IMR-90 (cell line): Measurements from ENCODE around the gene COTL1. TPM values are rescaled to one million over a fixed set of nuclear protein-coding genes. Genes with fewer than 3 reads are reported as not detected.

Source experiments
- ATAC-seq: fragments of 200-7000 bp; cut with Tn5 transposase; 2 replicates; pipeline ENCODE4 v1.9.1; 2020; ENCODE audit warnings: low read depth, mild to moderate bottlenecking, moderate library complexity
- BruUV-seq: library from RNA; stranded (reverse); fragments of 400-500 nt; replicated peaks from 2 replicates; lab custom pipeline; 2021; lab: Mats Ljungman, UMichigan
- CTCF ChIA-PET: fragments of 300-600 bp; formaldehyde crosslinking; extraction: SDS; loops from one replicate; lab custom pipeline; 2021; ENCODE audit warnings: antibody characterized with exemption; lab: Yijun Ruan, JAX
- POLR2A ChIA-PET: fragments of 300-600 bp; sonication (Branson Sonifier 250); formaldehyde crosslinking; loops from one replicate; lab custom pipeline; 2022; ENCODE audit warnings: antibody characterized with exemption; ENCODE audit not compliant: unreplicated experiment; lab: Charles Lee
- DNase-seq: peaks from one replicate; pipeline ENCODE4 v3.0.0; 2013
- H2AFZ ChIP-seq: replicated peaks from 2 replicates; pipeline ENCODE3; 2013; ENCODE audit warnings: low read length, mild to moderate bottlenecking; ENCODE audit not compliant: poor library complexity
- H2AK5ac ChIP-seq: 2 replicates; pipeline ENCODE4 v1.6.1; 2013; ENCODE audit warnings: low read depth, low read length, inconsistent platforms
- H2AK9ac ChIP-seq: replicated peaks from 2 replicates; pipeline ENCODE3; 2013; ENCODE audit warnings: mild to moderate bottlenecking, low read depth, low read length, moderate library complexity; ENCODE audit not compliant: poor library complexity
- H2BK120ac ChIP-seq: 2 replicates; pipeline ENCODE4 v1.6.1; 2013; ENCODE audit warnings: low read depth, low read length, inconsistent platforms
- H2BK15ac ChIP-seq: 3 replicates; pipeline ENCODE4 v1.6.1; 2013; ENCODE audit warnings: low read depth, low read length, inconsistent platforms
- H2BK20ac ChIP-seq: 2 replicates; pipeline ENCODE4 v1.6.1; 2013; ENCODE audit warnings: low read depth, mild to moderate bottlenecking, inconsistent platforms, low read length, moderate library complexity
- H2BK5ac ChIP-seq: 2 replicates; pipeline ENCODE4 v1.6.1; 2013; ENCODE audit warnings: mild to moderate bottlenecking, low read depth, low read length, inconsistent platforms; ENCODE audit not compliant: poor library complexity, severe bottlenecking
- H3K14ac ChIP-seq: replicated peaks from 2 replicates; pipeline ENCODE4 v1.6.1; 2013; ENCODE audit warnings: low read depth, low read length, inconsistent platforms
- H3K18ac ChIP-seq: 2 replicates; pipeline ENCODE4 v1.6.1; 2013; ENCODE audit warnings: low read depth, low read length, control low read depth
- H3K23ac ChIP-seq: 2 replicates; pipeline ENCODE4 v1.6.1; 2013; ENCODE audit warnings: low read depth, low read length, inconsistent platforms
- H3K27ac ChIP-seq: 2 replicates; pipeline ENCODE4 v1.5.1; 2013; ENCODE audit warnings: mild to moderate bottlenecking, control low read depth, low read length; ENCODE audit not compliant: insufficient read depth
- H3K27me3 ChIP-seq: 2 replicates; pipeline ENCODE4 v1.6.1; 2013; ENCODE audit warnings: low read length; ENCODE audit not compliant: control insufficient read depth, insufficient read depth
- H3K36me3 ChIP-seq: 2 replicates; pipeline ENCODE4 v1.6.1; 2013; ENCODE audit warnings: low read length, mixed read lengths; ENCODE audit not compliant: control insufficient read depth, insufficient read depth
- H3K4ac ChIP-seq: 2 replicates; pipeline ENCODE4 v1.6.1; 2013; ENCODE audit warnings: low read depth, low read length, inconsistent platforms
- H3K4me1 ChIP-seq: 2 replicates; pipeline ENCODE4 v1.6.1; 2013; ENCODE audit warnings: low read length, mixed read lengths; ENCODE audit not compliant: control insufficient read depth, insufficient read depth
- H3K4me2 ChIP-seq: 2 replicates; pipeline ENCODE4 v1.6.1; 2013; ENCODE audit warnings: low read depth, mild to moderate bottlenecking, control low read depth, low read length, moderate library complexity
- H3K4me3 ChIP-seq: 2 replicates; pipeline ENCODE4 v1.5.1; 2013; ENCODE audit warnings: low read depth, mild to moderate bottlenecking, control low read depth, low read length, moderate library complexity; ENCODE audit not compliant: insufficient read depth
- H3K56ac ChIP-seq: 2 replicates; pipeline ENCODE4 v1.6.1; 2013; ENCODE audit warnings: low read length, inconsistent platforms; ENCODE audit not compliant: insufficient read depth; ENCODE audit errors: extremely low read depth
- H3K79me1 ChIP-seq, 2 experiments: 2 replicates each; pipeline ENCODE4 v1.6.1; 2013; ENCODE audit warnings: low read length in 2 of 2, inconsistent platforms in 1 of 2, low read depth in 1 of 2
- H3K9ac ChIP-seq: 2 replicates; pipeline ENCODE4 v1.6.1; 2013; ENCODE audit warnings: low read depth, low read length, control low read depth
- H3K9me1 ChIP-seq: 2 replicates; pipeline ENCODE4 v1.6.1; 2013; ENCODE audit warnings: low read length, inconsistent platforms; ENCODE audit not compliant: insufficient read depth
- H3K9me3 ChIP-seq: 2 replicates; pipeline ENCODE4 v1.6.1; 2013; ENCODE audit warnings: low read length; ENCODE audit not compliant: control insufficient read depth, insufficient read depth
- H4K20me1 ChIP-seq: 2 replicates; pipeline ENCODE4 v1.6.1; 2013; ENCODE audit warnings: low read length, inconsistent platforms; ENCODE audit not compliant: insufficient read depth
- H4K5ac ChIP-seq: 2 replicates; pipeline ENCODE4 v1.6.1; 2013; ENCODE audit warnings: mild to moderate bottlenecking, low read depth, low read length, control low read depth
- H4K8ac ChIP-seq, 2 experiments: 2 replicates each; pipeline ENCODE4 v1.6.1; 2013; ENCODE audit warnings: low read depth in 2 of 2, low read length in 2 of 2, control low read depth in 1 of 2, inconsistent platforms in 1 of 2
- H4K91ac ChIP-seq: 2 replicates; pipeline ENCODE4 v1.6.1; 2013; ENCODE audit warnings: low read depth, low read length, inconsistent platforms; ENCODE audit not compliant: insufficient read depth
- CEBPB ChIP-seq: IDR thresholded peaks from 2 replicates; pipeline ENCODE4 v1.6.1; 2012; ENCODE audit warnings: low read depth, low read length, improper control_type of control experiment
- CHD1 ChIP-seq: IDR thresholded peaks from 2 replicates; pipeline ENCODE4 v1.6.1; 2012; ENCODE audit warnings: low read depth, low read length, improper control_type of control experiment
- FOS ChIP-seq: fragments of 150-350 bp; IDR thresholded peaks from 2 replicates; pipeline ENCODE4 v1.6.1; 2016; ENCODE audit warnings: low read depth, low read length
- MAFK ChIP-seq: IDR thresholded peaks from 2 replicates; pipeline ENCODE4 v1.6.1; 2012; ENCODE audit warnings: low read depth, low read length, improper control_type of control experiment
- MXI1 ChIP-seq: IDR thresholded peaks from 2 replicates; pipeline ENCODE4 v1.6.1; 2012; ENCODE audit warnings: low read depth, mild to moderate bottlenecking, low read length, moderate library complexity, borderline replicate concordance
- NFE2L2 ChIP-seq: fragments of 150-350 bp; IDR thresholded peaks from 2 replicates; pipeline ENCODE4 v1.6.1; 2016; ENCODE audit warnings: low read depth, mild to moderate bottlenecking, low read length
- POLR2A ChIP-seq: IDR thresholded peaks from 2 replicates; pipeline ENCODE4 v1.6.1; 2012; ENCODE audit warnings: mild to moderate bottlenecking, low read depth, low read length
- RAD21 ChIP-seq: IDR thresholded peaks from 2 replicates; pipeline ENCODE4 v1.6.1; 2012; ENCODE audit warnings: low read length, improper control_type of control experiment
- RCOR1 ChIP-seq: IDR thresholded peaks from 2 replicates; pipeline ENCODE4 v1.6.1; 2012; ENCODE audit warnings: mild to moderate bottlenecking, low read length, improper control_type of control experiment; ENCODE audit not compliant: insufficient replicate concordance
- RFX5 ChIP-seq: IDR thresholded peaks from 2 replicates; pipeline ENCODE4 v1.8.0; 2012; ENCODE audit warnings: low read depth, mild to moderate bottlenecking, low read length, moderate library complexity
- SMC3 ChIP-seq: fragments of 150-350 bp; IDR thresholded peaks from 2 replicates; pipeline ENCODE4 v1.6.1; 2016; ENCODE audit warnings: low read depth, mild to moderate bottlenecking, antibody characterized with exemption, low read length, moderate library complexity
- USF2 ChIP-seq: fragments of 150-350 bp; IDR thresholded peaks from 2 replicates; pipeline ENCODE4 v1.6.1; 2017; ENCODE audit warnings: mild to moderate bottlenecking, antibody characterized with exemption, low read length, low read depth
- WGBS, 2 experiments: methylation state at CpG; one replicate each; pipeline versions ENCODE4 v1.1.5 to v1.1.7; 2013; ENCODE audit warnings: missing lambda C conversion rate in 2 of 2; ENCODE audit not compliant: insufficient read length in 1 of 2; ENCODE audit errors: extremely low coverage in 2 of 2; 5-methylcytosine and 5-hydroxymethylcytosine counted together
- dilution Hi-C: fragments of 300-500 bp; cut with HindIII; formaldehyde crosslinking; loops from one replicate; pipeline ENCODE4 v1.14.3; 2018; ENCODE audit warnings: low sequenced_read_pairs; ENCODE audit not compliant: unreplicated experiment
- in situ Hi-C: fragments of 300-500 bp; cut with MboI; formaldehyde crosslinking; loops from 3 replicates; pipeline ENCODE4 v1.14.3; 2019; ENCODE audit warnings: low sequenced_read_pairs, inconsistent platforms, mixed read lengths
- intact Hi-C: fragments of 100-400 bp; cut with micrococcal nuclease; formaldehyde crosslinking; loops from 2 replicates; pipeline ENCODE4 v1.10.0; 2022
- polyA plus RNA-seq, 3 experiments: library from polyadenylated mRNA; depleted of rRNA; stranded (reverse); fragments of >200 nt; gene quantifications; 2 replicates each; pipeline ENCODE4 v1.2.3, GENCODE V29; 2012; ENCODE audit warnings: low replicate concordance in 1 of 3
- total RNA-seq: library from RNA; depleted of rRNA; stranded (reverse); fragments of >200 nt; gene quantifications from 2 replicates; pipeline ENCODE4 v1.2.3, GENCODE V29; 2012

Gene COTL1
- total and polyA plus RNA-seq, 2 of the 4 experiments (the other 2 are of a cell fraction) = 144 to 258 TPM

GRCh38 chr16:84529607-84530006, 88.3 kb downstream of the COTL1 start:
- Histone ChIP-seq H3K9me3 (peaks cover 7% of the 10 kb centered on the region), H3K4me2 (no peak overlapping the region), H3K9me1 (peaks cover 17% of the 10 kb centered on the region), H3K36me3 (no peaks in the 10 kb centered on the region), H3K14ac (peak overlapping the region; percentile 6; the same call in 1 of the 2 replicates), H3K27me3 (no peaks in the 10 kb centered on the region), H2AK5ac (peak overlapping the region; percentile 93), H2AFZ (no peak overlapping the region), H4K5ac (no peak overlapping the region), H3K18ac (no peak overlapping the region), H3K27ac (no peak overlapping the region), H2BK120ac (peak overlapping the region; percentile 23; the same call in 1 of the 2 replicates), H4K8ac (no peak overlapping the region), H3K9ac (no peak overlapping the region), H3K4ac (no peak overlapping the region; the same call in 1 of the 2 replicates), H2BK5ac (no peak overlapping the region), H2BK15ac (peak overlapping the region; percentile 95; the same call in 2 of the 3 replicates), H4K91ac (no peak overlapping the region; the same call in 1 of the 2 replicates), H4K20me1 (no peaks in the 10 kb centered on the region), H3K4me3 (no peak overlapping the region), H3K4me1 (peaks cover 19% of the 10 kb centered on the region), H3K79me1 (no peaks in the 10 kb centered on the region; a peak in 1 of 4 replicates), H3K23ac (no peak overlapping the region), H2BK20ac (no peak overlapping the region), H3K56ac (no peak overlapping the region), H2AK9ac (no peak overlapping the region)
- dilution Hi-C loops = no loop called here
- in situ Hi-C loops = no loop called here
- intact Hi-C loops = loop anchor here (5.0 kb wide), 1 partner anchor 68 kb away; no protein-coding TSS in a partner anchor
- no peak for ATAC-seq
- DNase-seq = no peak
- no CpG with 5 or more reads among the region's 3 CpGs for WGBS, 2 experiments
- CTCF ChIA-PET = interaction anchor here (0.5 kb wide), 1 partner anchor 124 kb away, joined by 3 read pairs; no protein-coding TSS in a partner anchor
- no peak for TF ChIP-seq USF2
- TF ChIP-seq RCOR1 = no peak
- TF ChIP-seq POLR2A = no peak
- TF ChIP-seq CEBPB = no peak
- TF ChIP-seq MAFK = no peak
- no peak for TF ChIP-seq RAD21
- no peak for TF ChIP-seq SMC3
- TF ChIP-seq NFE2L2 = no peak
- TF ChIP-seq MXI1 = no peak
- TF ChIP-seq RFX5 = no peak
- TF ChIP-seq FOS = no peak
- TF ChIP-seq CHD1 = no peak
- BruUV-seq = no TSS peak
- POLR2A ChIA-PET = no interaction called here
